ENCODE measurements around the gene TEX44.
A peak's percentile ranks its signal among the peaks of the same experiment; 100 is the strongest.

TEX44 gene

DNA sequence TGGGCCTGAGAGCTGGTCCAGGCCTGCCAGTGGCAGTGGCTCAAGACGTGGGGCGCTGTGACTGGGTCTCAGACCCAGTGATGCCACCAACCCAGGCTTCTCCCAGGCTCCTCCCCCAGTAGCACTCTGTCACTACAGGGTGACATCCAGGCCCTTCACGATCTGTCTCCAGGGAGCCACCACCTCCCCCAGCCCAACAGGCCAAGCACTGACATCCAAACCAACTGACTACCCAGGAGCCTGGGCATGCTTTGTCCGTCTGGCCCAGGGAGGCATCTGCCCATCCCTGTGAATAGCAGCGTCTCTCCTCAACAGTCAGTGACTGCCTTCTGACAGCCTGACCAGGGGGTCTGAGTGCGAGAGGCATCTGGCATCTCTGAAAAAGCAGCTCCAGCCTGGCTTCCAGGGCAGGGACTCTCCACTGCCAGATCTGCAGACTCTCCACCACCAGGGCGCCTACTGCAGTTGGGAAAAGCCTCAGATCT lies 13.0 kb downstream of the TEX44 start:
- DNase-seq (ENCODE audit: low read depth) = no peak

DNA sequence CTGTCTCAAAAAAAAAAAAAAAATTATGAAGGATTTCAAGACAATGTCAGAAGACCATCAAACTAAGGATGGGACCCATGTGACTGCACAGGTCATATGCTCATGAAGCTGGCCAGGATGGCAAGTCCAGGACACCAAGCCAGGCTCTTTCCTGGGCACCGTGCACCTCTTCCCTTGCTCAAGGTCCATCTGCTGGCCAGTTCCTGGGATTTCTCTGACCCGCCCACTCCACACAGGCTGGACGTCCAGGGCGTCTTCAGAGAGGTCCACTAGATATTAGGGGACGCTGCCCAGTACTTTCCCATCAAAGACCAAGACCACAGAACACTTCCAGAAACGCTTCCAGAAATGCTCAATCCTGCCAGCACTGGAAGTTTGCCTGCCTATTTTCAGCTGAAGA lies 14.3 kb downstream of the TEX44 start:
- no peak for DNase-seq (ENCODE audit: low read depth)

DNA sequence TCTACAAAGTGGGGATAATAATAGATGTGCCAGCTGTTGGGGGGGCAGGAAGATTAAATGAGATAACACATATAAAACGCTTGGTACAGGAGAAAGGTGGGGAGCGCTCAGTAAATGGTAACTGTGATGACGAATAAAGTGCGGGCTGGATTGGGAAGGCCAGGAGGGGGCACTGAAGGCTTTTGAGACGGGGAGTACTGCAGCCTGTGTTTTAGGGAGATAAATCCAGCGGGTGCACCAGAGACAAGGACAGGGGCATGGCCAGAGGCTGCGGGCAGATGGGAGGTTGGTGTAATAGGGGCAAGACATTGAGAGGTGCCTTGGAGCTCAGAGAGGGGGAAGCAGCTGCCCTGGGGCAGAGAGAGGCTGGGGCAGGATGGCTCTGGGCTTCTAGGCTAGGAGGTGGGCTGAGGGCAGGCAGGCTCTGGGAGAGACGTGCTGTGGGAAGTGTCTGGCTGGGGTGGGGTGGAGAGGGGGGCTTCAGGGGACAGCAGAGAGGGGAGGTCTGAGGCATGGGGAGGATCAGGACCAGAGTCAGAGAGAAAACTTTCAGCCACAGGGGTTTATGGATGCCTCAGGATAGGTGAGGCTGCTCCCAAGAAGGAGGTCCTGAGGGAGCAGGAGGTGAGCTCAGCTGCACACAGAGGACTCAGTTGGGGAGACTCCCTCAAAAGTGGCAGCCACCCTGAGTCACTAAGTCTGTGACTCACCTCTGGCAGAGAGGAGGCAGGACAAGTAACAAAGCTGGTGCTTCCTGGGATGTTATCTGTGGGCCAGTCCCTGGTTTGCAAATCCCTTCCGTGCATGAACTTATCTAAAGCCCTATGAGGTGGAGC lies 18.8 kb downstream of the TEX44 start:
- DNase-seq (ENCODE audit: low read depth) = no peak

DNA sequence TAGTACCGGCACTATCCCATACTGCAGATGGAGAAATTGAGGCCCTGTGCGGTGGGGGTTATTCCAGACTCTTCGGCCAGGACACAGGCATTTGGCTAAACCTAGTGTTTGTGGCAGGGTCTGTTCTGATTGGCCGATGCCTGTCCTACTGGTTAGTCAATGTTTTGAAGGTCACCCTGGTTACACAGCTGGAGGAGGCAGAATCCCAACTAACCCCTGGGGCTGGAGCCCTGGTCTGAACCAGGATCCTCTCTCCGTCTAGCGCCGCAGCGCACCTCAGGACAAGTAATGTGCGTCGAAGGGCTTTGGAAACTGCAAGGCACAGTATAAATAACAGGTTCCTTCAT lies 19.4 kb downstream of the TEX44 start:
- DNase-seq (ENCODE audit: low read depth) = no peak

DNA sequence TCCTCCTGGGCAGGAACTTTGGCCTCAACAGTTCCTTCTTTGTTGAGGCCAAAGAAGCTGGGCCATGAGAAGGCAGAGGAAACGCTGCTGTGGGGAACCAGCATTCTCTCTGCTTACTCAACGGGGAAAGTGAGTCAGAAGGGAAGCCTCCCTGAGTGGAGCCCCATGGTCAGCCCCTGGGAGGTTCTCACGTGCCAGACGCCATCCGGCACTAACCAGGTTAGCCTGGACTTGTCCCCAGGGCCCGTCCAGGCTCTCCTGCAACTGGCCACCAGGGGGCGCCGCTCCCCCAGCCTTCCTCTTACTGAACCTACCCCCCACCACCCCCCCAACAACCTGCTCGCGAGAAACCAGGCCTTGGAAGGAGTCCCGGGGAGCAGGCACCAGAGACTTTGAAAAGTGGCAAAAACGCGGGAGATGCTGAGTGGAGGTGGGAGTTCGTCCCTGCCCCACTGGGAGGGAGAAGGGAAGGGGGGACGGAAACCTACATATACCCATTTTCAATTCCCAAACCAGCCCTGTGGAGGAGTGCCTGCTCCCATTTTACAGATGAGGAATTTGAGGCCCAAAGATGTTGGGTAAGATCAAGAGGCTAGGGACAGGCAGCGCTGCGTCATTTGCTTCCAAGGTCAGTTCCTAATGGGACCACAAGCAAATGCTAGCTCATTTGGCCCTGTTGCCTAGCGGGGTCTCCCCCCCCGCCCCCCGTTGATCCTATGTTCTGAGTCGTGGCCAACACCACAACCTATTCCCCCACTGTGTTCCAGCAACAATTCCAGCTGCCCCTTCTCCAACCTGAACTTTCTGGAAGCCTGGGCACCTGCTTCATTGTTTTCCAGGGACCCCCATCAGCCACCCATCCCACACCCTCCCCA lies 20.0 kb downstream of the TEX44 start:
- peak; percentile 79 for DNase-seq (ENCODE audit: low read depth)

DNA sequence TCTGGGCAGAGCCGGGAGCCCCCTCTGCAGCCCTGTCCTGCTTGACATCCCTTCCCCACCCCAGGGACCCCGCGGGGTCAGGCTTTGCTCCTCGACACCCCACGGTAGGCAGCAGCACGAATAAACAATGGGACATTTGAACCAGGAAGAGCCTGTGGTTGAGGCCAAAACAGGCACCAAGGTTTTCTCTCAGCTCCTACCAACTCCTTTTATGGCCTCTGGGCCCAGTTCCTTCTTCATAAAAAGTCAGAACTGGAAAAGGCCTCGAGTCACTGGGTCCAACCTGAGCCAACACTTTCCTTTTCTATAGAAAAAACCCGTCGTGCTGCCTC lies 20.6 kb downstream of the TEX44 start:
- no peak for DNase-seq (ENCODE audit: low read depth)

DNA sequence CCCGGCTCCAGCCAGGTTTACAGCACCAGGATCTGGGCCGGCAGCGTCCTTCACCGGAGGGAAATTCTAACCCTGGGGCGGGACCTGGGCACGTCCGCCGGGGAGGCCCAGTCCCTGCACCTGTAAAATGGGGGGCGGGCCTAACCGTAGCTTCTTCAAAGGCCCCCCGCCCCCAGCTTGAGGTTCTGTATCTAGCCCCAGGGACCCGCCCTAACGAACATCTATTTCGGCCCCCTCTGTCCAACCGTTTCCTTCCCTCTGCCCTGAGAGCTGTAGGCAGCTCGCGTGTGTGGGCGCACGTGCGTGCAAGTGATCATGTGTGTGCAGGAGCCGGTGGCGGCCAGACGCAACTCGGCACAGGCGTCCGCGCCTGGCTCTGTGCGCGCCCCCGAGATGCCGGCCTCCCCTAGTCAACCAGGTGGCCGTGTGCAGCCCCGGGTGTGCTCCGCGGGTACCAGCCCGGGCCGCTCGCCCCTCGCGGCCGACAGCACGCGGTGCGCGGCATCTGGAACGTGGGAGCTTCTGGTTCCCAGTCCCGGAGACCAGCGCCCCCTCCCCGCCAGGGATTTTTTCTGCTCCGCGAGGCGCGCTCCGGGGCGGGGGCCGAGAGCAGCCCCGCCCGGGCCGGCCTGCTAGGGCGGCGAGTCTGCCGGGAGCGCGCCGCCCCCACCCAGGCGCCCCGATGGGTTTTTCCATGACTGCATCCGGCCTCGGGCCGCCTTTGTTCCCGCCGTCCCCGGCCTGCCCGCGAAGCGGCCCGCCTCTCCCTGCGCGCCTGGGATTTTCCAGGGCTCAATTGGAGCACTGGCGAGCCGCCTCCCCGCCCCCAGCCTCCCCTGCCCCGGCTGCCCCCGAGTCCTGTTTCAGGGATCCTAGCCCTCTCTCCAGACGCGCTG lies 21.2 kb downstream of the TEX44 start:
- DNase-seq (ENCODE audit: low read depth) = peak; percentile 32

DNA sequence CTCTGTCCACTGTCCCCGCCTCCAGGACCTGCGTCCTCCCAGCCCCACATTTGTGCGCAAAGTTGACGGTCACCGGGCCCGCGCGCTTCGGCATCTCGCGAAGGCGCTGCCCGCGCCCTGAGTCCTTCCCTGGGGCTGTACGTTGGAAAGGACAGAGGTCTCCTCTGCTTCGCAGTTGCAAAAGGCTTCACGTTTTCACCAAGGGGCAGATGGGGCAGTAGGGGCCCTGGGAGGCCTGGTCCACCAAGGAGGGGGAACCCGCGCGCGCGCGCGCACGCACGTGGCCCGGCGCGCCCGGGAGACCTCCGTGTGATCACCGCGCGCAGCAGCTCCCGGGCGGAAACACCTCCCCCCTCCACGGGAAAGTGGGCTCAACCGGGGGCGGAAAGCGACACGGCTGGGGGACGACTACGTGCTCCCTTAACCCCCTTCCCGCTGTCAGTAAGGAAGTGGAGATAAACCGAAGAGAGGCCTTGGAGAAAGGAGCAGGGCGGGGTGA lies 21.9 kb downstream of the TEX44 start:
- DNase-seq (ENCODE audit: low read depth) = no peak

DNA sequence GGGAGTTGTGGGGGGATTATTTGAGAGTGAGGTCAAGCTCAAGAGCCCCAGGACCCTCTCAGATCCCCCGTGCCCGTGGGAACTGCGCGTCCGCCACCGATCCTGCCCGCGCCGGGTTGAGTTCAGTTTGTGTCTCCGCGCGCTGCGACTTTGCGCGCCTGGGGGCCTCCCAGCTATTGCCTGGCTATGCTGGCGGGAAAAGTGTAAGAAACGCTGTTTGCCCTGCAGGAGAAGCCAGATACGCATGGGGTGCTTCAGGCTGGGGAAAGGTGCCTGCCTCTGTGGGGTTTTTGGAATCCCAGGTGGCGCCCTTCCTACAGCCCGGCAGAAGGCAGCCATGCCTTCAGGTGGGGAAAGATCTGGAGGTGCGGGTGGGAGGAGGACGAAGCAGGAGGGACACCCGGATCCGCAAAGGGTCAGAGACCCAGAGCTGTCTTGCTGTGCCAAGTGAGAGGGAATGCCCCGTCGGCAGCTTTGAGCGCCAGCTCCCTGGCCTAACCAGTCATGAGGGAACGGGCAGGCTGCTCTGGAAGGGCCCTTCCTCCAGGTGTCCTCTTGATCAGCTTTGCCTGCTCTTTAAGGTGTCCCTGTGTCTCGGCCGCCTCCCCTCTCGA lies 22.5 kb downstream of the TEX44 start:
- no peak for DNase-seq (ENCODE audit: low read depth)

DNA sequence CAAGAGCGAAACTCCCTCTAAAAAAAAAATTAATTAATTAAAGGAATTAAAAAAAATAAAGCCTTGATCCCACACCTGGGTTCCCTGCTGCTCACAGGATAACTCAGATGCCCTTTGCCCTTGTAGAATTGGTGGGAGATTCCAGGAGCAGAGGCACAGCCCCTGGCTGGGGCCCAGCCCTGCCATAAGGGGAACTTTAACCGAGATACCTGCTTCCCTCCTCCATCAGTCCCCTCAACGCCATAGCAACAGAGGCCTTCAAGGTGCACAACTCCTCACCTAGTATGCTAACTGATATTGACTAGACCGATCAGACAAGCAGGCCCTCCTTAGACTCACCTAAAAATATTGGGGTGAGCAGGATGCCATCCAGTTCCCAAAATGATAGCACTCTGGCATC lies 23.6 kb downstream of the TEX44 start:
- DNase-seq (ENCODE audit: low read depth) = no peak

DNA sequence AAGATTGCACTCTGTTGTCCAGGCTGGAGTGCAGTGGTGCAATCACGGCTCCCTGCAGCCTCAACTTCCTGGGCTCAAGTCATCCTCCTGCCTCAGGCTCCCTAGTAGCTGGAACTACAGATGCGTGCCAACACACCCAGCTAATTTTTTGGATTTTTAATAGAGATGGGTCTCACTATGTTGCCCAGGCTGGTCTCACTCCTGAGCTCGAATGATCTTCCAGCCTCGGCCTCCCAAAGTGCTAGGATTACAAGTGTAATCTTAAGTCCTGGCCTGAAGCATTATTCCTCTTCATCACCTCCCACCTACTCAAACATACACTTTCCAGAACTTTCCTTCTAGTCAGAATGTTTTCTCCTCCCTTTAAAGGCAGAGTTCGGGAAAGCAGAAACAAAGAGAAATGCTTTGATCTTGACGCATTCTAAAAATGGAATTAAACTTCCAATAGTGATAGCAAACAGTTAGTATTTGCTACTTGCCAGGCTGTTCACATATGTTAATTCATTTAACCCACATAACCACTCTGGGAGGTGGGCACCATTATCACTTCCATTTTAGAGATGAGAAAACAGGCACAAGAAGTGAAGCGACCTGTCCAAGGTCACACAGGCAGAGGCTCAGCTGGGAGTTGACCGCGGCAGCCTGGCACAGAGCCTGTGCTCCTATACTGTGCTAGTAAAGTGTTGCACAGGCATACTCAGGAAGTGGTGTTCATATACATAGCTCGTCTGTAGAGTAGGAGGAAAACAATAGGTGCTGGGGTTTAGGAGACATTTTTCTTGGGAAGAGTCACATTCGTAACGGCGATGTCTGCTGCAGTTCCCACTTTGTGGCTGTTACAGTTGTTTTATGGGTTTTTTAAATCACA lies 24.6 kb downstream of the TEX44 start:
- no peak for DNase-seq (ENCODE audit: low read depth)

DNA sequence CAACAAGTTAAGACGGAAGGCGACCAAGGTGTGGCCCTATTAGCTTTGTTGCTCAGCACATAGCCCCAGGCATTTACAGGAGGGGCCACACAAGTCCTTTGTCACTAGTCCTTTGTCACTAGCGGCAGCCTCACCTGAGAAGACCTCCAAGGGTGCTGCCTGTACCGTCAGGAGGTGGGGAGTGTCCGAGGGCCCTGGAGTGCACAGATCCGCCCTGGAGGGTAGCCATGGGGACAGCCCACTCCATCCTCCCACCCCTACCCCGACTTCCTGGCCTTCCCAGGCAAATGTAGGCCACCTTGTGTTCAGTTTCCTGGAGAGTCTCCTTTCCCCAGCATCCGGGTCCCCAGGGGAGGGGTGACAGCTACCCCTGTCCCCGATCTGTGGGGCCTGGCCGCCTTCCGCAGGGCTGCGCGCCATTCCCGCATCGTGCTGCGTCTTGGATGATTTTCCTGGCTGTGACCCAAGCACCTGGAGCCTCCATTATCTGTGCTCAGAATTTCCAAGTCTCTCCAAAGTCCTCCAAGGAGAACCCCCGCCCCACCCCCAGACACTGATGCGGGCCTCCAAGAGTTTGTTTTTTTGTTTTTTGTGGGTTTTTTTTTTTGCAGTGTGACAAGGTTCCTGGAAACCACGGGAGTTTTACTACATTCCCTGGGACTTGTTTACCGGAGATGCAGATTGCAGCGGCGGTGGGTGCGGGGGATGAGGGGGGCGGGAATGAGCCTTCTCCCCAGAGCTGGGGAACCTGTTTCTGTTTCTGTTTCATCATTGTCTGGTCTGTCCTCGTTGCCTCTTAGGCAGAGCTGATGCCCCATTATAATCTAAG lies 28.6 kb downstream of the TEX44 start:
- DNase-seq (ENCODE audit: low read depth) = no peak

DNA sequence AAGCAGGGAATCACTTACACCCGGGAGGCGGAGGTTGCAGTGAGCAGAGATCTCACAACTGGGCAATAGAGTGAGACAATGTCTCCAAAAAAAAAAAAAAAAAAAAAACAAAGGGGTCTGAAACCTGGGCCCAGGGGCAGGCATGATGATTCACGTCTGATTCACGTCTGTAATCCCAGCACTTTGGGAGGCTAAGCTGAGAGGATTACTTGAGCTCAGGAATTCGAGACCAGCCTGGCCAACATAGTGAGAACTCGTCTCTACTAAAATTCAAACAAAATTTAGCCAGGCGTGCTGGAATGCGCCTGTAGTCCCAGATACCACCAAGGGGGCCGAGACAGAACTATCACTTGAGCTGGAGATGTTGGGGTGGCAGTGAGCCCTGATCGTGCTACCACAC lies 30.3 kb downstream of the TEX44 start:
- DNase-seq (ENCODE audit: low read depth) = no peak

DNA sequence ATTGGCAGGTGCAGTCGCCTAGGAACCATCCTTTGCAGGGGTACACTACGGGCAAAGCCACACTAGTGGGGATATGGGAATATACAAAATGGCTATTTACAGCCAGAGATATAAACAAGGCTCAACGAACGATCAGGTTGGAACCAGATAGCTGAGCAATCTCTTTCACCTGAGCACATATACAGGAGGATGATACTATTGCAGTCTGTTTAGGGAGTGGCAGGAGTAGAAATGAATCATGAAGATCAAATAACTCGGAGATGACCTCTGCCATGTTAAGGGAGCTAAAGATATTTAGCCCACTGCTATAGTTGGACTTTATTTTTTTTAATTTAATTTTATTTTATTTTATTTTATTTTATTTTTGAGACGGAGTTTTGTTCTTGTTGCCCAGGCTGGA lies 33.8 kb downstream of the TEX44 start:
- no peak for DNase-seq (ENCODE audit: low read depth)

DNA sequence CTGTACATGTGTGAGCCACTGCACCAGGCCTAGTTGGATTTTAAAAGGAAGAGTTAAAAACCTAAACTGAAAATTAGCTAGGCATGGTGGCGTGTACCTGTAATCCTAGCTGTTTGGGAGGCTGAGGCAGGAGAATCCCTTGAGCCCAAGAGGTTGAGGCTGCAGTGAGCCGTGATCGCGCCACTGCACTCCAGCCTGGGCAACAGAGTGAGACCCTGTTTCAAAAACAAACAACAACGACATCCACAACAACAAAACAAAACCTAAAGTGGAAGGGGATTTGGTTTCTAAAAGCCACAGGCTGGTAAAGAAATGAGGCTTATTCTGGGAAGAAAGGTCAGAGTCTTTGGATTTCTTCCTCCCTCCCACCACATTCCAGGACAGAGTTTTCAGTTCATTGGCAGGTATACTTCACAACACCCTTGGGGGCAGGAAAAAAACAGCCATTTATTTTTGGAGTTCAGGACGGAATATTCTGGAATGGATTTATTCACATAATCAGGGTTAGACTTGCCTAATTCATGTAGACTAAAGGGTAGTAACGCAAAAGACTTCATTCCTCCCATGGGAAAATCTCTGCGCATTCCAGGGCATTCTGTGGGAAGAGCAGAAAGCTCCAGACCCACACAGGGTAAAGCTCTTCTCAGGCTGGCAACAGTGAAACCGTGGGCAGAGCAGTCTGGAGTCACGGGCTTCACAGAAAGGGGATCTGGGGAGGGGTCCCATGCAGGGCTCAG lies 34.9 kb downstream of the TEX44 start:
- no peak for DNase-seq (ENCODE audit: low read depth)

DNA sequence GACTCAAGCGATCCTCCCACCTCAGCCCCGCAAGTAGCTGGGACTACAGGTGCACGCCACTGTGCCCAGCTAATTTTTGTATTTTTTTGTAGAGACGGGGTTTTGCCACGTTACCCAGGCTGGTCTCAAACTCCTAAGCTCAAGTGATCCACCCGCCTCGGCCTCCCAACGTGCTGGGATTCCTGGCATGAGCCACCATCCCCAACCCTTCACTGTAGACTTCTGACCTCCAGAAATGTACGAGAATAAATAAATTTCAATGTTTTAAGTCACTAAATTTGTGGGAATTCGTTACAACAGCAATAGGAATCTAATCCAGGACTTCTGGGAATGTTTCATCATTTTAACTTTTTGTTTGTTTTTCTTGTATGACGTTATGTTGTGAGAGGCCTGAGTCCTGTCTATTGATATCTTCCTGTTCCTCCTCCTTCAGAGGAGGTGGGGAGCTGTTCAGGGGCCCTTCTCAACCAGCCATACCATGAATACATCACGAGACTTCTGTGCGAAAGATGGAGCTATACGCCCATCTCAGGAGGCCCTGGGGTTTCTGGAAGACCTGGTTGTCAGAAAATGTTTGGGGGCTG lies 40.0 kb downstream of the TEX44 start:
- no peak for DNase-seq (ENCODE audit: low read depth)

DNA sequence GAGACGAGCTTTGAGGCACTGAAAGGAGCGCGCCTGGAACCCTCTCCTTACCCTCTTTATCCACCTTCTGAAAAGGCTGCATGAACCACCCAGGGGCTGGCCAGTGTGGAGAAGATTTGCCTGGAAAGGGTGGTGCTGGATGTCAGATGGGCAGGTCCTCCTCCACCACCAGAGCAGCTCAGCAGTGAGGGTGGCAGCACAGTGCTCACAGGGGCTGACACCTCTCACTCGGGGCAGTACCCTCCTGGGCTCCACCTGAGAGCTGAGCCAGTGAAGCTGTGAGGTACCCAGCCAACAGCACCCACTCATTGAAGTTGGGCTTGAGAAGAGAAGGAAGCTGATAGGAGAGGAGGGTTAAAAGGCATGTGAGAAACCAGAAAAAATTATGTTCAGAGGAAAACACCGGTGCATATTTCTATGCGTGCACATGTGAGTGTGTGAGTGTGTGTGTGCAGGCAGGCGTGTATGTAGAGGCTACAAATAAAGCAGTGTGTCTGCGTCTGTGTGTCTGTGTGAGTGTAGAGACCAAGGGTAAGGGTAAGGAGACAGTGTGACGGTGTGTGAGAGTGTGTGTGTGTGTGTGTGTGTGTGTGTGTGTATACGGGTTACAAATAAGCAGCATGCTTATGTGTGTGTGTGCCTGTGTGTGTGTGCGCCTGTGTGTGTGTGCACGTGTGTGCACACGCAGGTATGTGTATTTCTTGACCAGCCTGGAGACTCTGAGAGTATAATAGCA lies 40.7 kb downstream of the TEX44 start:
- no peak for DNase-seq (ENCODE audit: low read depth)

DNA sequence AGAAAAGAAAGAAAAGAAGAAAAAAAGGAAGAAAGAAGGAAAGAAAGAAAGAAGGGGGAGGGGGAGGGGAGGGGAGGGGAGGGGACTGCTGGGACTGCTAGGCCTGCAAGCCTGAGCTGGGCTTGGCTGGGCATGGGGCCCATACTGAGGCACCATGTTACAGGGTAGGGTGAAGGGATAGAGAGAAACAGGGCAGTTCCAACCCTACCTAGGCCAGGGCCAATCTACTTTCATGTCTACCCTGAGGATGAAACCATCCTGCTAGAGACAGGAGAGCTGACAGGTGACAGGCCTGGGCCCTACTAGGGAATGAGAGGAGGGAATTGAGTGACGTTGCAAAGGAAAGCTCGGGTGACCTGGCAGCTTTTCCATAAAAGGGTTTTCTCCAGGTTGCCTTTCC lies 41.7 kb downstream of the TEX44 start:
- DNase-seq (ENCODE audit: low read depth) = no peak
